Keratinocyte (primary cell): ENCODE results near the gene GPR15LG. TPM values are rescaled to one million over a fixed set of nuclear protein-coding genes. Genes with fewer than 3 reads are reported as not detected.
A peak's percentile ranks its signal among the peaks of the same experiment; 100 is the strongest.

Experiments
- DNase-seq: peaks from one replicate; pipeline ENCODE4 v3.0.0-alpha.2; 2011; ENCODE audit warnings: low read depth, missing footprints, low spot score
- FAIRE-seq: peaks from 2 replicates; lab custom pipeline; 2011; peaks lifted over from hg19 to GRCh38; lab: Jason Lieb, UNC
- H2AFZ ChIP-seq: 2 replicates; pipeline ENCODE4 v1.6.0; 2012; ENCODE audit warnings: low read length, control low read depth, inconsistent platforms; ENCODE audit not compliant: control insufficient read depth
- H3K27ac ChIP-seq: 2 replicates; pipeline ENCODE4 v1.5.1; 2011; ENCODE audit warnings: low read length; ENCODE audit not compliant: control insufficient read depth, insufficient read depth
- H3K27me3 ChIP-seq: 3 replicates; pipeline ENCODE4 v1.6.0; 2011; ENCODE audit warnings: low read length; ENCODE audit not compliant: control insufficient read depth, insufficient read depth; ENCODE audit errors: extremely low read depth
- H3K36me3 ChIP-seq, 2 experiments: 2 replicates in 1 of 2; 3 replicates in 1 of 2; pipeline ENCODE4 v1.5.1; 2011; ENCODE audit warnings: low read length in 2 of 2, mild to moderate bottlenecking in 1 of 2; ENCODE audit not compliant: control insufficient read depth in 2 of 2, insufficient read depth in 2 of 2; ENCODE audit errors: extremely low read depth in 1 of 2
- H3K4me1 ChIP-seq: 3 replicates; pipeline ENCODE4 v1.5.1; 2011; ENCODE audit warnings: low read length; ENCODE audit not compliant: control insufficient read depth, insufficient read depth; ENCODE audit errors: extremely low read depth
- H3K4me2 ChIP-seq: 3 replicates; pipeline ENCODE4 v1.6.0; 2011; ENCODE audit warnings: low read depth, low read length; ENCODE audit not compliant: control insufficient read depth, insufficient read depth; ENCODE audit errors: extremely low read depth
- H3K4me3 ChIP-seq, 3 experiments: fragments of 200-600 bp in 1 of 3; sonication (generic) in 1 of 3; 2 replicates in 2 of 3; 3 replicates in 1 of 3; pipeline ENCODE4 v1.5.1; 2011 to 2016; ENCODE audit warnings: low read length in 3 of 3, mild to moderate bottlenecking in 3 of 3, control low read depth in 2 of 3, inconsistent platforms in 1 of 3, low read depth in 1 of 3, mixed read lengths in 1 of 3, mixed run types in 1 of 3, moderate library complexity in 1 of 3; ENCODE audit not compliant: control insufficient read depth in 2 of 3, insufficient read depth in 2 of 3; ENCODE audit errors: extremely low read depth in 1 of 3
- H3K79me2 ChIP-seq: 2 replicates; pipeline ENCODE4 v1.6.0; 2012; ENCODE audit warnings: low read length; ENCODE audit not compliant: control insufficient read depth, insufficient read depth
- H3K9ac ChIP-seq: 3 replicates; pipeline ENCODE4 v1.6.0; 2011; ENCODE audit warnings: low read length; ENCODE audit not compliant: control insufficient read depth, insufficient read depth; ENCODE audit errors: extremely low read depth
- H3K9me1 ChIP-seq: 3 replicates; pipeline ENCODE4 v1.6.0; 2011; ENCODE audit warnings: low read length; ENCODE audit not compliant: control insufficient read depth, insufficient read depth; ENCODE audit errors: extremely low read depth
- H3K9me3 ChIP-seq: 2 replicates; pipeline ENCODE4 v1.5.1; 2012; ENCODE audit warnings: low read depth, low read length; ENCODE audit not compliant: control insufficient read depth
- H4K20me1 ChIP-seq: 3 replicates; pipeline ENCODE4 v1.6.0; 2011; ENCODE audit warnings: low read length; ENCODE audit not compliant: control insufficient read depth, insufficient read depth; ENCODE audit errors: extremely low read depth
- EZH2 ChIP-seq: IDR thresholded peaks from one replicate; pipeline ENCODE4 v1.6.1; 2012; ENCODE audit warnings: inconsistent platforms, mild to moderate bottlenecking, low read length, moderate library complexity
- dilution Hi-C: fragments of 300-500 bp; cut with MboI; formaldehyde crosslinking; loops from one replicate; pipeline ENCODE4 v1.7.0; 2020; ENCODE audit warnings: low sequenced_read_pairs; ENCODE audit not compliant: extremely low pct_ligation_motif_present
- polyA plus RNA-seq, 5 experiments: library from polyadenylated mRNA; depleted of rRNA in 3 of 5; stranded (reverse) in 3 of 5; stranded (forward) in 1 of 5; unstranded in 1 of 5; fragments of >200 nt; gene quantifications; 1 replicate in 1 of 5; 2 replicates in 3 of 5; 3 replicates in 1 of 5; pipeline versions ENCODE4 v1.2.1 to v1.2.3, GENCODE V29; 2011 to 2012; ENCODE audit warnings: missing spikeins in 2 of 5, low read depth in 1 of 5, low replicate concordance in 1 of 5
- TF ChIP-seq, protein P1 (sequence below), 3 experiments: IDR thresholded peaks in 1 of 3; conservative IDR thresholded peaks in 1 of 3; optimal IDR thresholded peaks in 1 of 3; 2 replicates in 2 of 3; 3 replicates in 1 of 3; pipeline versions ENCODE3 to v1.5.1; 2011; ENCODE audit warnings: low read length in 3 of 3, mild to moderate bottlenecking in 3 of 3, moderate library complexity in 2 of 3, control low read depth in 1 of 3, inconsistent platforms in 1 of 3; ENCODE audit not compliant: insufficient read depth in 2 of 3; ENCODE audit errors: extremely low read depth in 1 of 3

Gene GPR15LG
- polyA plus RNA-seq, 1 donor (not counting 4 experiments of a cell fraction or from before 2014, with no cell fraction given), result 10.4 TPM

- Histone ChIP-seq H3K79me2 (no peaks in the 10 kb centered on the region), H3K9ac (no peak overlapping the region), H3K27me3 (peaks cover 48% of the 10 kb centered on the region), H4K20me1 (no peaks in the 10 kb centered on the region), H3K9me1 (no peaks in the 10 kb centered on the region), H3K4me2 (no peak overlapping the region), H3K27ac (no peak overlapping the region), H3K9me3 (no peaks in the 10 kb centered on the region), H3K4me3 (no peak overlapping the region), H2AFZ (no peak overlapping the region), H3K4me1 (peaks cover 14% of the 10 kb centered on the region), H3K36me3 (no peaks in the 10 kb centered on the region)
- TF ChIP-seq, protein P1, sequence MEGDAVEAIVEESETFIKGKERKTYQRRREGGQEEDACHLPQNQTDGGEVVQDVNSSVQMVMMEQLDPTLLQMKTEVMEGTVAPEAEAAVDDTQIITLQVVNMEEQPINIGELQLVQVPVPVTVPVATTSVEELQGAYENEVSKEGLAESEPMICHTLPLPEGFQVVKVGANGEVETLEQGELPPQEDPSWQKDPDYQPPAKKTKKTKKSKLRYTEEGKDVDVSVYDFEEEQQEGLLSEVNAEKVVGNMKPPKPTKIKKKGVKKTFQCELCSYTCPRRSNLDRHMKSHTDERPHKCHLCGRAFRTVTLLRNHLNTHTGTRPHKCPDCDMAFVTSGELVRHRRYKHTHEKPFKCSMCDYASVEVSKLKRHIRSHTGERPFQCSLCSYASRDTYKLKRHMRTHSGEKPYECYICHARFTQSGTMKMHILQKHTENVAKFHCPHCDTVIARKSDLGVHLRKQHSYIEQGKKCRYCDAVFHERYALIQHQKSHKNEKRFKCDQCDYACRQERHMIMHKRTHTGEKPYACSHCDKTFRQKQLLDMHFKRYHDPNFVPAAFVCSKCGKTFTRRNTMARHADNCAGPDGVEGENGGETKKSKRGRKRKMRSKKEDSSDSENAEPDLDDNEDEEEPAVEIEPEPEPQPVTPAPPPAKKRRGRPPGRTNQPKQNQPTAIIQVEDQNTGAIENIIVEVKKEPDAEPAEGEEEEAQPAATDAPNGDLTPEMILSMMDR (optimal IDR thresholded peaks at IDR 0.05 in 1 of 3, IDR thresholded peaks at IDR 0.05 in 1 of 3, conservative IDR thresholded peaks at IDR 0.05 in 1 of 3; ENCODE audit: extremely low read depth in 1 of 3, insufficient read depth in 2 of 3, low read length in 3 of 3), result no peak
- no peak for TF ChIP-seq EZH2
- no peak for DNase-seq
- FAIRE-seq, result no peak
- dilution Hi-C loops, result no loop called here
These were observed 19.7 kb downstream of the GPR15LG start for GRCh38 chr10:84193327-84193726.

- Histone ChIP-seq H3K27me3 (peaks cover 52% of the 10 kb centered on the region), H3K9me3 (no peaks in the 10 kb centered on the region), H3K4me2 (peak overlapping the region; percentile 76), H3K4me3 (peak overlapping the region; percentile 28 to 60 (median 57)), H3K9me1 (no peaks in the 10 kb centered on the region), H3K79me2 (no peaks in the 10 kb centered on the region), H2AFZ (peak overlapping the region; percentile 19), H4K20me1 (no peaks in the 10 kb centered on the region), H3K4me1 (peaks cover 14% of the 10 kb centered on the region), H3K27ac (no peak overlapping the region), H3K9ac (peak overlapping the region; percentile 22), H3K36me3 (no peaks in the 10 kb centered on the region)
- dilution Hi-C loops, result no loop called here
- DNase-seq (no peak), FAIRE-seq (no peak)
- TF ChIP-seq, protein P1 (optimal IDR thresholded peaks at IDR 0.05 in 1 of 3, IDR thresholded peaks at IDR 0.05 in 1 of 3, conservative IDR thresholded peaks at IDR 0.05 in 1 of 3; ENCODE audit: extremely low read depth in 1 of 3, insufficient read depth in 2 of 3, low read length in 3 of 3), result no peak
- no peak for TF ChIP-seq EZH2
These were observed 20.3 kb downstream of the GPR15LG start for GRCh38 chr10:84193846-84194423.
